C4-2B (cell line): ENCODE data around the gene ERGIC2.

Experiments
- H3K27ac ChIP-seq: fragments of 450-650 bp; 2 replicates; pipeline ENCODE4 v1.5.1; 2017
- CTCF ChIP-seq: fragments of 450-650 bp; conservative IDR thresholded peaks from 2 replicates; pipeline ENCODE4 v1.5.1; 2017; ENCODE audit warnings: mild to moderate bottlenecking
- ZFX ChIP-seq: fragments of 450-650 bp; IDR thresholded peaks from 2 replicates; pipeline ENCODE4 v1.6.1; 2017

Gene ERGIC2

GRCh38 chr12:29316752-29317151 lies 64.2 kb downstream of the ERGIC2 start:
- no peak for TF ChIP-seq CTCF
- no peak overlapping the region for H3K27ac ChIP-seq

GRCh38 chr12:29314416-29314815 lies 66.6 kb downstream of the ERGIC2 start:
- no peak overlapping the region for H3K27ac ChIP-seq
- no peak for TF ChIP-seq ZFX
- TF ChIP-seq CTCF = no peak

GRCh38 chr12:29310899-29311298 lies 70.1 kb downstream of the ERGIC2 start:
- TF ChIP-seq ZFX (no peak), CTCF (no peak)
- no peak overlapping the region for H3K27ac ChIP-seq

- TF ChIP-seq ZFX (no peak), CTCF (peak; percentile 68)
- no peak overlapping the region for H3K27ac ChIP-seq
Observed at GRCh38 chr12:29309320-29309902, 71.6 kb downstream of the ERGIC2 start.

GRCh38 chr12:29306682-29307081 lies 74.3 kb downstream of the ERGIC2 start:
- TF ChIP-seq ZFX (no peak), CTCF (no peak)
- H3K27ac ChIP-seq = no peak overlapping the region

GRCh38 chr12:29306266-29306665 lies 74.7 kb downstream of the ERGIC2 start:
- no peak for TF ChIP-seq CTCF
- TF ChIP-seq ZFX = no peak
- no peak overlapping the region for H3K27ac ChIP-seq

- H3K27ac ChIP-seq = no peak overlapping the region
- TF ChIP-seq CTCF = no peak
Observed at GRCh38 chr12:29304388-29304787, 76.6 kb downstream of the ERGIC2 start.
